Myometrial cell (primary cell): Measurements from ENCODE around the gene MAP1LC3B. TPM values are rescaled to one million over a fixed set of nuclear protein-coding genes. Genes with fewer than 3 reads are reported as not detected.

Experiments
- total RNA-seq: library from RNA; depleted of rRNA; stranded (reverse); fragments of >200 nt; gene quantifications from 2 replicates; pipeline ENCODE4 v1.2.3, GENCODE V29; 2015

The MAP1LC3B gene
- 34.3 and 37.0 TPM in 2 replicates for total RNA-seq

DNA sequence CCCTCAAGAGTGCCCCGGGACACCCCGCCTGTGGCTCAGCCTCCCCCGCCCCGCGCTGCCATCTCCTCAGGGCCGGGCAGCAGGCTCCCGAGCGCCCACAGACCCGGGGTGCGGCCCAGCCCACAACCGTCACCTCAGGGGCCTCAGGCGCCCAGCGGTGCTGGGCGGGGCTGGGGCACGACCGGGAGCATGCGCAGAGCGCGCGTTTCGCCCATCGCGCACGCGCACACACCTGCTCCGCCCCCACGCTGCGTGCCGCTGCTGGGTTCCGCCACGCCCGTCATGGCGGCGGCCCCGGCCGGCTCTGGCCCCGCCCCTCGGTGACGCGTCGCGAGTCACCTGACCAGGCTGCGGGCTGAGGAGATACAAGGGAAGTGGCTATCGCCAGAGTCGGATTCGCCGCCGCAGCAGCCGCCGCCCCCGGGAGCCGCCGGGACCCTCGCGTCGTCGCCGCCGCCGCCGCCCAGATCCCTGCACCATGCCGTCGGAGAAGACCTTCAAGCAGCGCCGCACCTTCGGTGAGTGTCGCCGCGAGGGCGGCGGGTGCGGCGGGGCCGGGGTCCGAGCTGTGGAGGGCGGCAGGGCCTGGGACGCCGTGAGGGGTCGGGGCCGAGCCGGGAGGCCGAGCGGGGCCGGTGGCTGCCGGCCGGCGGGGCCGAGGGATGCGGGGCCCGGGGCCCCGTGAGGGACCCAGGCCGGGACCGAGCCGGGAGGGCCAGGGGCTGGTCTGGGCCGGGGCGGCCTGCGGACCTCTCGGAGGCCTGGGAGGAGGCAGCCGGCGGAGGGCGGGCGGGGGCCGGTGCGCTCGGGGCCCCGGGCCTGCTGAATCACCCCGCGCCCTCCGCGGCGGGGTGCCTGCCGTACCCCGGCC lies at the start of gene MAP1LC3B:
TSS of gene MAP1LC3B (plus strand) at position 387 of the 871 bp plus-strand sequence. CDS start at position 479, 92 bp downstream.

DNA sequence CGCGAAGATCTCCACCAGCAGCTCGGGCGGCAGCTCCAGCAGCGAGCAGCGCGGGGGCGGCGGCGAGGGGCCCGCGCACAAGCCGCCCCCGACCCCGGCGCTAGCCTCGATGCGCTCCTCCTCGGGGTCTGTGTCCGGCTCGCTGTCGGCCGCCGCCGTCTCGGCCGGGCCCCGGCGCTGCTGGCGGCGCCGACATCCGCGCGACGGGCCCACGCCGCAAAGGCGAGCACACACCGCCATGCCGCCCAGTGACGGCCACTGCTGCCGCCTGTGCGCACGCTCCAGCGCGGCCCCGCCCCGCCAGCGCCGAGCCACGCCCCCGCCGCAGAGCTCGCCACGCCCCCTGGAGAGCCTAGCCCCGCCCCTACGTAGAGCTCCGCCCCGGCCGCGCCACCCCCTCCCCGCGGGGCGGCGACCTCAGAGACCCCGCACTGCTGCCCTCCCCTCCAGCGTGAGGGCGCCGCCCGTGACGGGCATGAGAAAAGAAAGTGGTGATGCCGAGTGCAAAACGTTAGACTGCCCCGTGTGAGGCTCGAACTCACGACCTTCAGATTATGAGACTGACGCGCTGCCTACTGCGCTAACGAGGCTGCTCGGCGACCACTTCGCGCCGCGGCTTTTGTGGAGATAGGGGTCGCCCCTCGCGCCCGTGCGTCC lies 8.5 kb upstream of the MAP1LC3B start, which contains the start of gene FBXO31:
TSS of gene FBXO31 (minus strand) at position 272 of the 657 bp plus-strand sequence. CDS start at position 240, 32 bp downstream.

Other genes with a start within 250 kb of the MAP1LC3B start
- gene C16orf95, start 74.9 kb upstream of the MAP1LC3B start, total RNA-seq = 0.29 and 5.3 TPM in 2 replicates
- 13.6 and 20.8 TPM in 2 replicates for gene FBXO31, start 8.6 kb upstream of the MAP1LC3B start, total RNA-seq
- 4.3 TPM in 2 replicates for gene ZCCHC14, start 100.7 kb downstream of the MAP1LC3B start, total RNA-seq
- not detected in 2 replicates for gene JPH3, start 210.2 kb downstream of the MAP1LC3B start, total RNA-seq